ENCODE results near the gene MAP7D1.
"Not testable (repeated sequence)": the region's sequence is repeated elsewhere in the genome, so short reads cannot be mapped to it uniquely, and the experiment has no call there.

Gene MAP7D1

GRCh38 chr1:36223381-36223995 lies 67.5 kb downstream of the MAP7D1 start:
- DNase-seq: no peak
- H3K4me1 ChIP-seq: peaks cover 0 to 43% (median 37%) of the 10 kb centered on the region in 4 donors
- intact Hi-C loops (cut with DNase I; ENCODE audit: low total_unique reads): loop anchor here (10.0 kb wide), 1 partner anchor 61 kb away; no protein-coding TSS in a partner anchor
- H3K27ac ChIP-seq: peak overlapping the region; percentile 90 to 97
- no peaks in the 10 kb centered on the region for H3K9me3 ChIP-seq
- TF ChIP-seq CTCF (IDR thresholded peaks at IDR 0.05): no peak
- peak overlapping the region; percentile 55 to 87 for H3K4me3 ChIP-seq
- peaks cover 0 to 15% (median 2%) of the 10 kb centered on the region in 3 donors for H3K36me3 ChIP-seq
- H3K27me3 ChIP-seq: no peaks in the 10 kb centered on the region

- no peaks in the 10 kb centered on the region for H3K9me3 ChIP-seq
- H3K27ac ChIP-seq: peak within 1 kb of the TSS; percentile 97 to 98
- peaks cover 0 to 21% (median 6%) of the 10 kb centered on the region in 3 donors for H3K36me3 ChIP-seq
- H3K27me3 ChIP-seq: no peaks in the 10 kb centered on the region
- H3K4me1 ChIP-seq: peaks cover 0 to 49% (median 39%) of the 10 kb centered on the region in 4 donors
- peak; percentile 99 to 100 for DNase-seq
- H3K4me3 ChIP-seq: peak within 1 kb of the TSS; percentile 81 to 87
- intact Hi-C loops (cut with DNase I; ENCODE audit: low total_unique reads): loop anchor here (2.0 to 10.0 kb wide), 3 partner anchors 25 to 75 kb away; partner anchors contain the start of gene TRAPPC3
- TF ChIP-seq CTCF (IDR thresholded peaks at IDR 0.05): no peak
Measured at GRCh38 chr1:36223996-36224536, 68.1 kb downstream of the MAP7D1 start, which contains the start of gene THRAP3. Gene THRAP3 (plus strand): TSS chr1:36224443. CDS start chr1:36282564, 58,121 bp downstream.

- H3K4me1 ChIP-seq: peaks cover 0 to 53% (median 39%) of the 10 kb centered on the region in 4 donors
Measured at GRCh38 chr1:36224537-36225282, 68.8 kb downstream of the MAP7D1 start.

GRCh38 chr1:36225283-36225899 lies 69.4 kb downstream of the MAP7D1 start:
- intact Hi-C loops (cut with DNase I; ENCODE audit: low total_unique reads): loop anchor here (2.0 to 10.0 kb wide), 3 partner anchors 23 to 77 kb away; partner anchors contain the start of gene TRAPPC3
- peak overlapping the region; percentile 97 to 98 for H3K27ac ChIP-seq

More at GRCh38 chr1:36224537-36225282, 68.8 kb downstream of the MAP7D1 start:
- Histone ChIP-seq H3K4me3 (peak overlapping the region; percentile 81 to 87), H3K36me3 (peaks cover 0 to 27% (median 6%) of the 10 kb centered on the region in 3 donors), H3K9me3 (no peaks in the 10 kb centered on the region), H3K27me3 (no peaks in the 10 kb centered on the region), H3K27ac (peak overlapping the region; percentile 97 to 98)
- peak; percentile 83 to 92 for DNase-seq
- intact Hi-C loops (cut with DNase I; ENCODE audit: low total_unique reads): loop anchor here (2.0 to 10.0 kb wide), 3 partner anchors 24 to 76 kb away; partner anchors contain the start of gene TRAPPC3
- peak; percentile 46 to 67 for TF ChIP-seq CTCF (IDR thresholded peaks at IDR 0.05)

GRCh38 chr1:36230279-36230678 lies 74.3 kb downstream of the MAP7D1 start:
- intact Hi-C loops (cut with DNase I; ENCODE audit: low total_unique reads); H3K27me3 ChIP-seq; DNase-seq; H3K9me3 ChIP-seq; H3K4me3 ChIP-seq: not testable (repeated sequence)
- Histone ChIP-seq H3K36me3 (peaks cover 19 to 66% (median 30%) of the 10 kb centered on the region in 3 donors), H3K27ac (peak overlapping the region; percentile 25 to 30), H3K4me1 (peaks cover 0 to 98% (median 67%) of the 10 kb centered on the region in 4 donors)

More at GRCh38 chr1:36225283-36225899, 69.4 kb downstream of the MAP7D1 start:
- Histone ChIP-seq H3K4me3 (peak overlapping the region; percentile 81 to 87), H3K9me3 (no peaks in the 10 kb centered on the region), H3K27me3 (no peaks in the 10 kb centered on the region), H3K36me3 (peaks cover 5 to 34% (median 11%) of the 10 kb centered on the region in 3 donors), H3K4me1 (peaks cover 0 to 60% (median 42%) of the 10 kb centered on the region in 4 donors)
- no peak for DNase-seq
- TF ChIP-seq CTCF (IDR thresholded peaks at IDR 0.05): no peak

Data from tibial artery (tissue), 4 donors.